ENCODE data around the gene MTRFR.

- no peak for TF ChIP-seq ISL1 (CRISPR knock-in tag; IDR thresholded peaks at IDR 0.05)
- no peak for TF ChIP-seq ZFP3 (CRISPR knock-in tag; IDR thresholded peaks at IDR 0.05)
- TF ChIP-seq RARB (CRISPR knock-in tag; IDR thresholded peaks at IDR 0.05): no peak
- no peak for TF ChIP-seq PATZ1 (CRISPR knock-in tag; IDR thresholded peaks at IDR 0.05; ENCODE audit: borderline replicate concordance)
- TF ChIP-seq CSDC2 (CRISPR knock-in tag; IDR thresholded peaks at IDR 0.05): no peak
- no peak for TF ChIP-seq CSRNP3 (CRISPR knock-in tag; IDR thresholded peaks at IDR 0.05)
Measured at GRCh38 chr12:123270214-123271000, 37.2 kb downstream of the MTRFR start.

Measured in SK-N-SH treated with all-trans-retinoic acid at 6 μM for 48 hours (cell line).